Fibroblast of lung (primary cell): ENCODE measurements around the gene ZDHHC16.

Experiments used
- CTCF ChIP-seq, 2 donors: IDR thresholded peaks in 1 of 2; conservative IDR thresholded peaks in 1 of 2; 1 replicate in 1 of 2; 2 replicates in 1 of 2; pipeline ENCODE4 v1.5.1; 2011 to 2012; ENCODE audit warnings: low read length in 2 of 2, control low read depth in 1 of 2, inconsistent platforms in 1 of 2, low read depth in 1 of 2, mild to moderate bottlenecking in 1 of 2
- EZH2 ChIP-seq: IDR thresholded peaks from 2 replicates; pipeline ENCODE4 v1.5.1; 2012; ENCODE audit warnings: low read length, control low read depth, mild to moderate bottlenecking; ENCODE audit errors: missing control alignments

GRCh38 chr10:97498841-97499560 lies 53.0 kb downstream of the ZDHHC16 start, which contains the start of gene UBTD1:
- no peak for TF ChIP-seq CTCF (conservative IDR thresholded peaks at IDR 0.05 in 1 of 2, IDR thresholded peaks at IDR 0.05 in 1 of 2; ENCODE audit: low read depth in 1 of 2, low read length in 2 of 2)
- TF ChIP-seq EZH2, result no peak
